Measurements from ENCODE around the gene MRPL23.

Gene MRPL23

DNA sequence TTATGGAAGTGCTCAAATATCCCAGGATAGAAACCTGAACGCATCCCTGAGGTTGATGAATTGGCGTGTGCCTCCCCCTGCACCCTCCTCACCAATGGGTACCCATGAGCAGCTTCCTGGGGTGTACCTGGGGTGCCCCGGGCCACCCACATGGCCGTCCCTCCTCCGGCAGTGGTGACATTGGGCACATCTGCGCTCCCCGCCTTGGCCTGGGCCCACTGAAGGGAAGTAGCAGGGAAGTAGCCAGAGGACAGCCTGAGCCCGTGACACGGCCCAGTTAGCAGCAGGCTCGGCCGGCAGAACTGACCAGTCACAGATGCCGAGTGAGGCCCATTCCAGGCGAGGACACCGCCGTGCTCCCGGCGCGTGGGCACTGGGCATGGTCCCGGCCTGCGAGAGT is 16.7 kb downstream of the MRPL23 start:
- intact Hi-C loops (cut with DNase I; ENCODE audit: low total_unique reads): no loop called here
- Histone ChIP-seq H3K36me3 (no peaks in the 10 kb centered on the region), H3K4me1 (no peaks in the 10 kb centered on the region), H3K4me3 (no peak overlapping the region), H3K27ac (no peak overlapping the region), H3K9me3 (no peaks in the 10 kb centered on the region), H3K27me3 (no peaks in the 10 kb centered on the region)
- peak in 1 of 2 donors; percentile 6 for DNase-seq
- TF ChIP-seq, protein P1, sequence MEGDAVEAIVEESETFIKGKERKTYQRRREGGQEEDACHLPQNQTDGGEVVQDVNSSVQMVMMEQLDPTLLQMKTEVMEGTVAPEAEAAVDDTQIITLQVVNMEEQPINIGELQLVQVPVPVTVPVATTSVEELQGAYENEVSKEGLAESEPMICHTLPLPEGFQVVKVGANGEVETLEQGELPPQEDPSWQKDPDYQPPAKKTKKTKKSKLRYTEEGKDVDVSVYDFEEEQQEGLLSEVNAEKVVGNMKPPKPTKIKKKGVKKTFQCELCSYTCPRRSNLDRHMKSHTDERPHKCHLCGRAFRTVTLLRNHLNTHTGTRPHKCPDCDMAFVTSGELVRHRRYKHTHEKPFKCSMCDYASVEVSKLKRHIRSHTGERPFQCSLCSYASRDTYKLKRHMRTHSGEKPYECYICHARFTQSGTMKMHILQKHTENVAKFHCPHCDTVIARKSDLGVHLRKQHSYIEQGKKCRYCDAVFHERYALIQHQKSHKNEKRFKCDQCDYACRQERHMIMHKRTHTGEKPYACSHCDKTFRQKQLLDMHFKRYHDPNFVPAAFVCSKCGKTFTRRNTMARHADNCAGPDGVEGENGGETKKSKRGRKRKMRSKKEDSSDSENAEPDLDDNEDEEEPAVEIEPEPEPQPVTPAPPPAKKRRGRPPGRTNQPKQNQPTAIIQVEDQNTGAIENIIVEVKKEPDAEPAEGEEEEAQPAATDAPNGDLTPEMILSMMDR (IDR thresholded peaks at IDR 0.05): no peak

DNA sequence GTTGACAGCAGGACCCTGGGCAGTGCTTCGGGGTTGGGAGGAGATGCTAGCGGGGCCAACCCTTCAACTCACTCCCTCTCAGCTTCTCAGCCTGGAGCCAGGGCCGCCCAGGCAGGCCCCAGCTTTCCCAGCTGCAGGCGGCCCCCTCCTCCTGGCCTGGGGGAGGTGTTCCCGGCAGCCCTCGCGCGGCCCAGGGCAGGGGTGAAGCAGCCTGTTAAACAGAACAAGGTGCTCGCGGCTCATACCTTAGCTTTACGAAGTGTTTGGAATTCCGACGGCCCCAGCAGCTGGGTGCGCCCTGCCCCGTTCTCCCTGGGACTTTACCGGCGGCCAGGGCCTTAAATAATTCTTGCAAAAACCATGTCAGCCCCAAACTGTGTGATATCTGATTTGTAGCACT is 17.2 kb downstream of the MRPL23 start:
- no peak for DNase-seq
- intact Hi-C loops (cut with DNase I; ENCODE audit: low total_unique reads): no loop called here
- no peaks in the 10 kb centered on the region for H3K36me3 ChIP-seq
- no peaks in the 10 kb centered on the region for H3K4me1 ChIP-seq
- no peaks in the 10 kb centered on the region for H3K9me3 ChIP-seq
- no peak overlapping the region for H3K27ac ChIP-seq
- no peaks in the 10 kb centered on the region for H3K27me3 ChIP-seq
- H3K4me3 ChIP-seq: no peak overlapping the region
- TF ChIP-seq, protein P1 (IDR thresholded peaks at IDR 0.05): no peak

DNA sequence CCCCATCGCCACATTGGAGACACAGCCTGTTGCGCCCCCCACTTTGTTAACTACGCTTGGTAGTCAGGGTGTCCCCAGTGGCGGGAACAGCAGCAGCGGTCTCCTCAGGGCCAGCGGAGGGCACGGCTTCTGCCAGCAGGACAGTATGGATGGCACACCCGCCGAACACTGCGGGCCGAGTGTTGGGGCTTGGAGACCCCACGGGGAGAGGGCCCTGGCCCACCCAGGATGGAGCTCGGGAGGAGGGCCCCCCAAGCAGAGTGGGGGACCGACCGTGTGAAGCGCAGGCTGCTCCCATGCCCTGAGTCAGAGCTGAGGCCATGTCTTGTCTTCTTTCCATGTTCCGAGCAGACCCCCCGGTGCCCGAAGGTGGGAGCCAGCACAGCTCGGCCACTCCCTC is 17.8 kb downstream of the MRPL23 start:
- DNase-seq: peak in 1 of 2 donors; percentile 4
- H3K36me3 ChIP-seq: no peaks in the 10 kb centered on the region
- TF ChIP-seq, protein P1 (IDR thresholded peaks at IDR 0.05): no peak
- H3K4me1 ChIP-seq: no peaks in the 10 kb centered on the region
- no peaks in the 10 kb centered on the region for H3K9me3 ChIP-seq
- H3K4me3 ChIP-seq: no peak overlapping the region
- intact Hi-C loops (cut with DNase I; ENCODE audit: low total_unique reads): no loop called here
- no peaks in the 10 kb centered on the region for H3K27me3 ChIP-seq
- no peak overlapping the region for H3K27ac ChIP-seq

DNA sequence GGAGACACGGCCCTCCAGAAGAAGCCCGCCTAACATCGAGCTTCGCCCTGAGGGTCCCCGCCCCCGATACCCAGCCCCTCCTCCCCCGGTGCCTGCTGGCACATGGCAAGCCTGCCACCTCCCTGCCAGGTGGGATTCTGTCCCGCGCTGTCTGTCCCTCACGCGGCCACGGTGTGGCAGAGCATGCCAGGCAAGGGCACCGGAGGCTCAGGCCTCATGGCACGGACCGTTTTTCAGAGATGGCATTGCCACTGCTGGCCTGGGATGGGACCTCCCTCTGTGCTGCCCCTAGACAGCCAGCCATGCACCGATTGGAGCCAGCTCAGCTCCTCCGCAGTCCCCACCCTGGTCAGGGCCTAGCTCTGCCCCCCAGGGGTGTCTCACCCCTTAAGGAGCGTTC is 19.4 kb downstream of the MRPL23 start:
- no peaks in the 10 kb centered on the region for H3K9me3 ChIP-seq
- H3K27me3 ChIP-seq: no peaks in the 10 kb centered on the region
- no peaks in the 10 kb centered on the region for H3K4me1 ChIP-seq
- H3K27ac ChIP-seq: no peak overlapping the region
- peak in 1 of 2 donors; percentile 15 for DNase-seq
- TF ChIP-seq, protein P1 (IDR thresholded peaks at IDR 0.05): no peak
- intact Hi-C loops (cut with DNase I; ENCODE audit: low total_unique reads): no loop called here
- H3K36me3 ChIP-seq: no peaks in the 10 kb centered on the region
- no peak overlapping the region for H3K4me3 ChIP-seq

DNA sequence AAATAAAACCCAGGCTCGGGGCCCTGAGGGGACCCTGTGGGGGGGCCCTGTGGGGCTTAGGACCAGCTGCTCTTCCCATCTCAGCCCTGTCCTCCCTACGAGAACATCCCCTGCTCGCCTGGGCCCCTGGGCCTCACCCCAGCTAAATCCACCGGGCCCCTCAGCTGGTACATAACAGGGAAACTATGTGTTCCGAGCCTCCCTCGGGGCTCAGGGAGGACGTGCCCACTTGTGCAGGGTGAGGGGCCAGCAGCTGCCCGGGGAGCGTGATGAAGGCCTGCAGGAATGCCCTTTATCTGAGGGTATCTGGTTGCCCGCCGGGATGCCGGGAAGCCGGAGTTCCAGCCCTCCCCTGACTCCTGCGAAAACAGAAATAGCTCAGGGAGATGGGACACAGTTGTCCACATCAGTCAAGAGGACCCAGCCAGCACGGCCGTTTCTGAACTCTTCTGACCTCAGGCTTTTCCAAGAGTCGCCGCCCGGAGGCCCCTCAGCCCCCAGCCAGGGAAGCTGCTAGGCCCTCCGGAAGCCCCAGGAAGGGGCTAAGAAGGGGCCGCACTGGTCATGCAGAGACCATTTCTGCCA is 20.6 kb downstream of the MRPL23 start:
- Histone ChIP-seq H3K4me3 (no peak overlapping the region), H3K9me3 (no peaks in the 10 kb centered on the region), H3K36me3 (no peaks in the 10 kb centered on the region), H3K4me1 (no peaks in the 10 kb centered on the region), H3K27ac (no peak overlapping the region), H3K27me3 (no peaks in the 10 kb centered on the region)
- DNase-seq: peak in 1 of 2 donors; percentile 7
- TF ChIP-seq, protein P1 (IDR thresholded peaks at IDR 0.05): no peak
- intact Hi-C loops (cut with DNase I; ENCODE audit: low total_unique reads): no loop called here
